Measurements from ENCODE around the gene UGT1A5. TPM values are rescaled to one million over a fixed set of nuclear protein-coding genes. Genes with fewer than 3 reads are reported as not detected.
"Not testable (repeated sequence)": the region's sequence is repeated elsewhere in the genome, so short reads cannot be mapped to it uniquely, and the experiment has no call there.

The UGT1A5 gene
- total RNA-seq, 1 donor, result not detected

DNA sequence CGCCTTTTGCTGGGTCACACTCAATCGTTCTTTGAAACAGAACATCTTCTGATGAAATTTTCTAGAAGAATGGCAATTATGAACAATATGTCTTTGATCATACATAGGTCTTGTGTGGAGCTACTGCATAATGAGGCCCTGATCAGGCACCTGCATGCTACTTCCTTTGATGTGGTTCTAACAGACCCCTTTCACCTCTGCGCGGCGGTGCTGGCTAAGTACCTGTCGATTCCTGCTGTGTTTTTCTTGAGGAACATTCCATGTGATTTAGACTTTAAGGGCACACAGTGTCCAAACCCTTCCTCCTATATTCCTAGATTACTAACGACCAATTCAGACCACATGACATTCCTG, 532 bp downstream of the UGT1A5 start:
- no peaks in the 10 kb centered on the region for H3K9me3 ChIP-seq (ENCODE audit: low read depth, low read length)
- H3K27me3 ChIP-seq (ENCODE audit: insufficient read depth, low read length), result peaks cover 21% of the 10 kb centered on the region
- TF ChIP-seq, protein P1, sequence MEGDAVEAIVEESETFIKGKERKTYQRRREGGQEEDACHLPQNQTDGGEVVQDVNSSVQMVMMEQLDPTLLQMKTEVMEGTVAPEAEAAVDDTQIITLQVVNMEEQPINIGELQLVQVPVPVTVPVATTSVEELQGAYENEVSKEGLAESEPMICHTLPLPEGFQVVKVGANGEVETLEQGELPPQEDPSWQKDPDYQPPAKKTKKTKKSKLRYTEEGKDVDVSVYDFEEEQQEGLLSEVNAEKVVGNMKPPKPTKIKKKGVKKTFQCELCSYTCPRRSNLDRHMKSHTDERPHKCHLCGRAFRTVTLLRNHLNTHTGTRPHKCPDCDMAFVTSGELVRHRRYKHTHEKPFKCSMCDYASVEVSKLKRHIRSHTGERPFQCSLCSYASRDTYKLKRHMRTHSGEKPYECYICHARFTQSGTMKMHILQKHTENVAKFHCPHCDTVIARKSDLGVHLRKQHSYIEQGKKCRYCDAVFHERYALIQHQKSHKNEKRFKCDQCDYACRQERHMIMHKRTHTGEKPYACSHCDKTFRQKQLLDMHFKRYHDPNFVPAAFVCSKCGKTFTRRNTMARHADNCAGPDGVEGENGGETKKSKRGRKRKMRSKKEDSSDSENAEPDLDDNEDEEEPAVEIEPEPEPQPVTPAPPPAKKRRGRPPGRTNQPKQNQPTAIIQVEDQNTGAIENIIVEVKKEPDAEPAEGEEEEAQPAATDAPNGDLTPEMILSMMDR (IDR thresholded peaks at IDR 0.05; ENCODE audit: extremely low read depth, low read depth, low read length), result no peak
- no peaks in the 10 kb centered on the region for H4K20me1 ChIP-seq (ENCODE audit: insufficient read depth, low read length)
- no peak overlapping the region for H3K27ac ChIP-seq (ENCODE audit: low read depth, low read length)
- no peak overlapping the region for H3K4me2 ChIP-seq (ENCODE audit: insufficient read depth, low read length)
- H3K4me1 ChIP-seq (ENCODE audit: insufficient read depth, low read length), result peaks cover 3% of the 10 kb centered on the region
- no peak overlapping the region for H2AFZ ChIP-seq (ENCODE audit: low read length)
- no peaks in the 10 kb centered on the region for H3K79me2 ChIP-seq (ENCODE audit: insufficient read depth, low read length)
- DNase-seq (ENCODE audit: insufficient read length, low spot score, missing footprints), result no peak
- no peak overlapping the region for H3K4me3 ChIP-seq (ENCODE audit: insufficient read depth, low read length)
- H3K36me3 ChIP-seq (ENCODE audit: insufficient read depth, low read length), result no peaks in the 10 kb centered on the region

DNA sequence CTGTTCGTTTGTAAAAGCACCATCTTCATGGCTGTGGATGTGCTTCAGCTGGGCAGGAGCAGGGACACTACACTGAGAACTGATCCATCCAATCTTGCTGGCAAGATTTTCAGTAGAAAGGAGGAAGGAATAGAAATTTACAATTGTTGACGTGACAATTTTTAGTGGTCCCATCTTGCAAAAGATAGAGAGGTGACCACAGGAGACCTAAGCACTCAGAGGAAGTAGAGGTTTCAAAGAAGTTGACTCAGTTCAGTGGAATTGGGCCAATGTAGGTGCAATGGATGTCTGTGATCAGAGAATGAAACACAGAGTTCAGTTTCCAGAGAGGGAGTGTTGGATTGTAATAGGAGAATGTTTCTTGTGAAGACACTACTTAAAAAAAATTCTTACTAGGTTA, 1.4 kb downstream of the UGT1A5 start:
- H3K36me3 ChIP-seq (ENCODE audit: insufficient read depth, low read length), result no peaks in the 10 kb centered on the region
- H3K27me3 ChIP-seq (ENCODE audit: insufficient read depth, low read length), result peaks cover 19% of the 10 kb centered on the region
- no peak overlapping the region for H3K27ac ChIP-seq (ENCODE audit: low read depth, low read length)
- H3K4me1 ChIP-seq (ENCODE audit: insufficient read depth, low read length), result no peaks in the 10 kb centered on the region
- H3K4me3 ChIP-seq (ENCODE audit: insufficient read depth, low read length), result no peak overlapping the region
- TF ChIP-seq, protein P1 (IDR thresholded peaks at IDR 0.05; ENCODE audit: extremely low read depth, low read depth, low read length), result no peak
- DNase-seq (ENCODE audit: insufficient read length, low spot score, missing footprints), result no peak
- no peak overlapping the region for H3K4me2 ChIP-seq (ENCODE audit: insufficient read depth, low read length)
- no peaks in the 10 kb centered on the region for H4K20me1 ChIP-seq (ENCODE audit: insufficient read depth, low read length)
- H3K9me3 ChIP-seq (ENCODE audit: low read depth, low read length), result no peaks in the 10 kb centered on the region
- no peak overlapping the region for H2AFZ ChIP-seq (ENCODE audit: low read length)
- H3K79me2 ChIP-seq (ENCODE audit: insufficient read depth, low read length), result no peaks in the 10 kb centered on the region

DNA sequence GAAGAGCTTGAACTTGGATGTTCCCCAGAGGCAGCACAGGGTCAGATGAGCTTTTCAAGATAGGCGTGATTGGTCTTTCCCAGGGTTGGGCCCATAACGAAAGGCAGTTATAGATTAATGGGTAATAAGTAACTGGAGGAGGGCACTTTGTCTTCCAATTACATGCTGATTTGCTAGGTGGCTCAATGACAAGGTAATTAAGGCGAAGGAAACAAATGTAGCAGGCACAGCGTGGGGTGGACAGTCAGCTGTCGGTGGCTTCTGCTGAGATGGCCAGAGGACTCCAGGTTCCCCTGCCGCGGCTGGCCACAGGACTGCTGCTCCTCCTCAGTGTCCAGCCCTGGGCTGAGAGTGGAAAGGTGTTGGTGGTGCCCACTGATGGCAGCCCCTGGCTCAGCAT, 5.8 kb downstream of the UGT1A5 start, which contains the start of gene UGT1A4:
TSS of gene UGT1A4 (plus strand) at position 185 of the 400 bp plus-strand sequence. CDS start at position 270, 85 bp downstream.
- Histone ChIP-seq H3K27me3 (ENCODE audit: insufficient read depth, low read length) (peaks cover 12% of the 10 kb centered on the region), H3K4me1 (ENCODE audit: insufficient read depth, low read length) (no peaks in the 10 kb centered on the region), H3K27ac (ENCODE audit: low read depth, low read length) (no peak within 1 kb of the TSS), H3K4me3 (ENCODE audit: insufficient read depth, low read length) (no peak within 1 kb of the TSS), H3K9me3 (ENCODE audit: low read depth, low read length) (no peaks in the 10 kb centered on the region), H3K79me2 (ENCODE audit: insufficient read depth, low read length) (no peaks in the 10 kb centered on the region), H3K4me2 (ENCODE audit: insufficient read depth, low read length) (no peak within 1 kb of the TSS), H4K20me1 (ENCODE audit: insufficient read depth, low read length) (no peaks in the 10 kb centered on the region), H2AFZ (ENCODE audit: low read length) (no peak within 1 kb of the TSS), H3K36me3 (ENCODE audit: insufficient read depth, low read length) (no peaks in the 10 kb centered on the region)
- TF ChIP-seq, protein P1 (IDR thresholded peaks at IDR 0.05; ENCODE audit: extremely low read depth, low read depth, low read length), result no peak
- DNase-seq (ENCODE audit: insufficient read length, low spot score, missing footprints), result no peak

DNA sequence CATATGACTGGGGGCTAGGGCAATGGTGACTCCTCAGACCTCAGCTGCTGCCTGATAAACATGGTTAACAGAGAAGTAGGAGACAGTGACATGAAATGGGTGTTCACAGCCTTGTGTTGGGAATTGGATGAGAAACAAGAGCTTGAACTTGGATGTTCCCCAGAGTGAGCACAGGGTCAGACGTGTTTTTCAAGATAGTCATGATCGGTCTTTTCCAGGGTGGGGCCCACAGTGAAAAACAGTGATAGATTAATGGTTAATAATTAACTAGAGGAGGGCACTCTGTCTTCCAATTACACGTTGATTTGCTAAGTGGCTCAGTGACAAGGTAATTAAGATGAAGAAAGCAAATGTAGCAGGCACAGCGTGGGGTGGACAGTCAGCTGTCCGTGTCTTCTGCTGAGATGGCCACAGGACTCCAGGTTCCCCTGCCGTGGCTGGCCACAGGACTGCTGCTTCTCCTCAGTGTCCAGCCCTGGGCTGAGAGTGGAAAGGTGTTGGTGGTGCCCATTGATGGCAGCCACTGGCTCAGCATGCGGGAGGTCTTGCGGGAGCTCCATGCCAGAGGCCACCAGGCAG, 16.1 kb downstream of the UGT1A5 start, which contains the start of gene UGT1A3:
TSS of gene UGT1A3 (plus strand) at position 320 of the 579 bp plus-strand sequence. CDS start at position 405, 85 bp downstream.
- no peaks in the 10 kb centered on the region for H3K4me1 ChIP-seq (ENCODE audit: insufficient read depth, low read length)
- no peak within 1 kb of the TSS for H3K27ac ChIP-seq (ENCODE audit: low read depth, low read length)
- no peak within 1 kb of the TSS for H3K4me3 ChIP-seq (ENCODE audit: insufficient read depth, low read length)
- no peaks in the 10 kb centered on the region for H3K36me3 ChIP-seq (ENCODE audit: insufficient read depth, low read length)
- no peak within 1 kb of the TSS for H2AFZ ChIP-seq (ENCODE audit: low read length)
- H3K27me3 ChIP-seq (ENCODE audit: insufficient read depth, low read length), result peaks cover 7% of the 10 kb centered on the region
- H3K79me2 ChIP-seq (ENCODE audit: insufficient read depth, low read length), result no peaks in the 10 kb centered on the region
- no peaks in the 10 kb centered on the region for H4K20me1 ChIP-seq (ENCODE audit: insufficient read depth, low read length)
- no peak within 1 kb of the TSS for H3K4me2 ChIP-seq (ENCODE audit: insufficient read depth, low read length)
- DNase-seq (ENCODE audit: insufficient read length, low spot score, missing footprints), result no peak
- no peaks in the 10 kb centered on the region for H3K9me3 ChIP-seq (ENCODE audit: low read depth, low read length)
- TF ChIP-seq, protein P1 (IDR thresholded peaks at IDR 0.05; ENCODE audit: extremely low read depth, low read depth, low read length), result no peak

DNA sequence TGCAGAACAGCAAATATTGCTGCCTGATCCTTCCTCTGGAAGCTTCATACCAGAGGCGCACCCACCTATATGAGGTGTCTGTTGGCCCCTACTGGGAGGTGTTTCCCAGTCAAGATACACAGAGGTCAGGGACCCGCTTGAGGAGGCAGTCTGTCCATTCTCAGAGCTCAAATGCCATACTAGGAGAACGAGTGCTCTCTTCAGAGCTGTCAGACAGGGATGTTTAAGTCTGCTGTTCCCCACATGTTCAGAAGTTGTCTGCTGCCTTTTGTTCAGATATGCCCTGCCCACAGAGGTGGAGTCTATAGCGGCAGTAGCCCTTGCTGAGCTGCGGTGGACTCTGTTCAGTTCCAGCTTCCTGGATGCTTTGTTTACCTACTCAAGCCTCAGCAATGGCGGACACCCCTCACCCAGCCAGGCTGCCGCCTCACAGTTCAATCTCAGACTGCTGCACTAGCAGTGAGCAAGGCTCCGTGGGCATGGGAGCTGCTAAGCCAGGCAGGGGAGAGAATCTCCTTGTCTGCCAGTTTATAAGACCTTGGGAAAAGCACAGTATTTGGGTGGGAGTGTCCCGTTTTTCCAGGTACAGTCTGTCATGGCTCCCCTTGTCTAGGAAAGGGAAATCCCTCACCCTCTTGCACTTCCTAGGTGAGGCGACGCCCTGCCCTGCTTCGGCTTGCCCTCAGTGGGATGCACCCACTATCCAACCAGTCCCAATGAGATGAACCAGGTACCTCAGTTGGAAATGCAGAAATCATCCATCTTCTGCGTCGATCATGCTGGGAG, 24.4 kb downstream of the UGT1A5 start:
- H2AFZ ChIP-seq (ENCODE audit: low read length); H3K9me3 ChIP-seq (ENCODE audit: low read depth, low read length); H3K27me3 ChIP-seq (ENCODE audit: insufficient read depth, low read length); DNase-seq (ENCODE audit: insufficient read length, low spot score, missing footprints); H3K27ac ChIP-seq (ENCODE audit: low read depth, low read length); H3K4me1 ChIP-seq (ENCODE audit: insufficient read depth, low read length); H3K79me2 ChIP-seq (ENCODE audit: insufficient read depth, low read length); H4K20me1 ChIP-seq (ENCODE audit: insufficient read depth, low read length); H3K4me2 ChIP-seq (ENCODE audit: insufficient read depth, low read length); H3K36me3 ChIP-seq (ENCODE audit: insufficient read depth, low read length); H3K4me3 ChIP-seq (ENCODE audit: insufficient read depth, low read length): not testable (repeated sequence)
